ENCODE results near the gene STK33. TPM values are rescaled to one million over a fixed set of nuclear protein-coding genes. Genes with fewer than 3 reads are reported as not detected.

The STK33 gene
- total RNA-seq, 3 donors from 2014 or later, result 0.33 to 2.4 (median 1.2) TPM

- intact Hi-C loops (cut with DNase I; ENCODE audit: low total_unique reads), result no loop called here
- H3K4me3 ChIP-seq, result no peak overlapping the region
- no peaks in the 10 kb centered on the region for H3K4me1 ChIP-seq
- DNase-seq (ENCODE audit: low spot score in 2 of 2), result no peak
- H3K9me3 ChIP-seq, result peaks cover 0 to 7% of the 10 kb centered on the region in 2 donors
- no peak for TF ChIP-seq POLR2AphosphoS5 (IDR thresholded peaks at IDR 0.05)
- TF ChIP-seq POLR2A (IDR thresholded peaks at IDR 0.05), result no peak
- TF ChIP-seq, protein P1, sequence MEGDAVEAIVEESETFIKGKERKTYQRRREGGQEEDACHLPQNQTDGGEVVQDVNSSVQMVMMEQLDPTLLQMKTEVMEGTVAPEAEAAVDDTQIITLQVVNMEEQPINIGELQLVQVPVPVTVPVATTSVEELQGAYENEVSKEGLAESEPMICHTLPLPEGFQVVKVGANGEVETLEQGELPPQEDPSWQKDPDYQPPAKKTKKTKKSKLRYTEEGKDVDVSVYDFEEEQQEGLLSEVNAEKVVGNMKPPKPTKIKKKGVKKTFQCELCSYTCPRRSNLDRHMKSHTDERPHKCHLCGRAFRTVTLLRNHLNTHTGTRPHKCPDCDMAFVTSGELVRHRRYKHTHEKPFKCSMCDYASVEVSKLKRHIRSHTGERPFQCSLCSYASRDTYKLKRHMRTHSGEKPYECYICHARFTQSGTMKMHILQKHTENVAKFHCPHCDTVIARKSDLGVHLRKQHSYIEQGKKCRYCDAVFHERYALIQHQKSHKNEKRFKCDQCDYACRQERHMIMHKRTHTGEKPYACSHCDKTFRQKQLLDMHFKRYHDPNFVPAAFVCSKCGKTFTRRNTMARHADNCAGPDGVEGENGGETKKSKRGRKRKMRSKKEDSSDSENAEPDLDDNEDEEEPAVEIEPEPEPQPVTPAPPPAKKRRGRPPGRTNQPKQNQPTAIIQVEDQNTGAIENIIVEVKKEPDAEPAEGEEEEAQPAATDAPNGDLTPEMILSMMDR (IDR thresholded peaks at IDR 0.05), result no peak
- H3K36me3 ChIP-seq, result no peaks in the 10 kb centered on the region
- no peaks in the 10 kb centered on the region for H3K27me3 ChIP-seq
- H3K27ac ChIP-seq, result no peak overlapping the region
Measured at GRCh38 chr11:8584082-8584481, 9.9 kb downstream of the STK33 start.

- no peak overlapping the region for H3K4me3 ChIP-seq
- TF ChIP-seq POLR2A (IDR thresholded peaks at IDR 0.05) (no peak), POLR2AphosphoS5 (IDR thresholded peaks at IDR 0.05) (no peak)
- intact Hi-C loops (cut with DNase I; ENCODE audit: low total_unique reads), result no loop called here
- no peaks in the 10 kb centered on the region for H3K9me3 ChIP-seq
- H3K27me3 ChIP-seq, result no peaks in the 10 kb centered on the region
- DNase-seq (ENCODE audit: low spot score in 2 of 2), result no peak
- no peaks in the 10 kb centered on the region for H3K36me3 ChIP-seq
- no peaks in the 10 kb centered on the region for H3K4me1 ChIP-seq
- H3K27ac ChIP-seq, result no peak overlapping the region
Measured at GRCh38 chr11:8581300-8581699, 12.7 kb downstream of the STK33 start.

- intact Hi-C loops (cut with DNase I; ENCODE audit: low total_unique reads), result no loop called here
Measured at GRCh38 chr11:8577791-8578581, 16.0 kb downstream of the STK33 start.

GRCh38 chr11:8574798-8575197, 19.2 kb downstream of the STK33 start:
- intact Hi-C loops (cut with DNase I; ENCODE audit: low total_unique reads), result no loop called here
- Histone ChIP-seq H3K4me3 (no peak overlapping the region), H3K9me3 (no peaks in the 10 kb centered on the region), H3K27me3 (no peaks in the 10 kb centered on the region), H3K27ac (no peak overlapping the region), H3K36me3 (no peaks in the 10 kb centered on the region), H3K4me1 (no peaks in the 10 kb centered on the region)
- DNase-seq (ENCODE audit: low spot score in 2 of 2), result no peak
- TF ChIP-seq POLR2AphosphoS5 (IDR thresholded peaks at IDR 0.05) (no peak), POLR2A (IDR thresholded peaks at IDR 0.05) (no peak)
- TF ChIP-seq, protein P1 (IDR thresholded peaks at IDR 0.05), result no peak

More at GRCh38 chr11:8577791-8578581, 16.0 kb downstream of the STK33 start:
- Histone ChIP-seq H3K27me3 (no peaks in the 10 kb centered on the region), H3K36me3 (no peaks in the 10 kb centered on the region), H3K4me1 (no peaks in the 10 kb centered on the region), H3K4me3 (no peak overlapping the region), H3K9me3 (no peaks in the 10 kb centered on the region), H3K27ac (no peak overlapping the region)
- TF ChIP-seq POLR2A (IDR thresholded peaks at IDR 0.05) (no peak), POLR2AphosphoS5 (IDR thresholded peaks at IDR 0.05) (no peak)
- TF ChIP-seq, protein P1 (IDR thresholded peaks at IDR 0.05), result no peak
- no peak for DNase-seq (ENCODE audit: low spot score in 2 of 2)

- no peak for DNase-seq (ENCODE audit: low spot score in 2 of 2)
- Histone ChIP-seq H3K4me1 (no peaks in the 10 kb centered on the region), H3K9me3 (no peaks in the 10 kb centered on the region), H3K4me3 (no peak overlapping the region), H3K36me3 (no peaks in the 10 kb centered on the region), H3K27ac (no peak overlapping the region), H3K27me3 (no peaks in the 10 kb centered on the region)
- intact Hi-C loops (cut with DNase I; ENCODE audit: low total_unique reads), result no loop called here
- TF ChIP-seq POLR2AphosphoS5 (IDR thresholded peaks at IDR 0.05) (no peak), POLR2A (IDR thresholded peaks at IDR 0.05) (no peak)
- TF ChIP-seq, protein P1 (IDR thresholded peaks at IDR 0.05), result no peak
Measured at GRCh38 chr11:8573777-8574176, 20.3 kb downstream of the STK33 start.
